Activated naive CD8-positive, alpha-beta T cell treated with anti-CD3 and anti-CD28 coated beads, Interleukin-2, amount 50 U/mL, for 16 hours (primary cell): ENCODE measurements around the gene COL16A1.

Experiments
- DNase-seq: peaks from one replicate; pipeline ENCODE4 v3.0.0-alpha.2; 2020; ENCODE audit warnings: low read depth, low spot score

Gene COL16A1

DNA sequence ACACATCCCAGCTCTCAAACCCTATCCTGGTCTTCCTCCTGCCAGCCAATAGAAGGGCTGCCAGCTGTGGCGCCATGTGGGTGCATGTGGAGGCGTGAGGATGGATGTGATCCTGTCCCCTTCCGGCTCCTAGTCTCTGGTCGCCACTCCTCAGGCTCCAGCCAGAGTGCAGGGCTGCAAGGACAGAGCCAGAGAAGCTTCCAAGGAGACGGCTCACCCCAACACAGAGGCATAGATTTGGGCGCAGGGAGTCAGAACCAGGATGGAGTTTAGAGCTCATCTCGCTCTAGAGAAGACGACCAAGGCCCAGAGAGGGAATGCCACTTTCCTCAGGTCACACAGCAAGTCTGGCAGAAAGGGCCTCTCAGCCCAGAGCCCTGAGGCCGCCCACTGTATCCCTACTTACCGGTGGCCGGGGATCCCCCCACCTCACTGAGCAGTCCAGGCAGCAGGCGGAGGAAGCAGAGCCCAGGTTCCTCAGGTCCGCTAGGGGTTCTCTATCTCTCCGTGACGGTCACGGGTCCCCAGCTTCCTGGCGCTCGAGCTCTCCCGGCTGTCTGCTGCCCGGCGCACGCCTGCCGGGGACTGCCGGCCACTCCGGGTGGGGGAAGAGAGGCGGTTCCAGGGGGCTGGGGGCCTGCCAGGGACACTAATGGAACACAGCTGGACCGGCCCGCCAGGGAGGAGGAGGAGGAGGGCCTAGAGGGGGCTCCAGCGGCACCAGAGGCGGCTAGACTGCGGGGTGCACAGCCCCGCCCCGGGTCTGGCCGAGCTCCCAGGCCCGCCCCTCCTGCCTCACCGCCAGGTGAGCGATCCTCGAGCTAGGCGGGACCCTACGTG, at the start of gene COL16A1:
COL16A1 (minus strand) TSS at position 587 of the 840 bp plus-strand sequence. CDS start 1,824 bp downstream, outside the sequence.
- no peak for DNase-seq

DNA sequence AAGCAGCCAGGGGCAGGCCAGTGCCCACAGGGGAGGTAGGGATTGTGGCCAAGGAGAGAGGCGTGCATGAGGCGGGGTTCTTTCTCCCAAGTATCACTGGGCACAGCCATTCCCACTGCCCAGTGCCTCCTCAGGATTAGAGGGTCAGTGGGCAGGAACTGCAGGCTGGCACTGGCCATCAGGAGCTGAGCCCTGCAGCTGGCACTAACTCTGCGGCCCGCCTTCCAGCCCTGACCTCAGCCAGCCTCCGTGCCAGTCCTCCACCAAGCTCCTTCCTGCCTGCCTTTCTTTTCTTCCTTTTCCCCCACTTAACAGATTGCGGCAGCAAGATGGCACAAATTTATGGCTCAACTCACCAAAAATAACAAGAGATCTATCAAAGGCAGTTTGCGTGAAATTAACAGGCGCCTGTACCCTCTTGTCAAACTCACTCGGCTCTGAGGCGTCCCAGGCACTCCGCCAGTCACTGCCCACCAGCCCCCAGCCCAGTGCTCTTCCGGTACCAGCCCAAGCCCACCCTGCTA, 49.2 kb upstream of the COL16A1 start:
- no peak for DNase-seq

DNA sequence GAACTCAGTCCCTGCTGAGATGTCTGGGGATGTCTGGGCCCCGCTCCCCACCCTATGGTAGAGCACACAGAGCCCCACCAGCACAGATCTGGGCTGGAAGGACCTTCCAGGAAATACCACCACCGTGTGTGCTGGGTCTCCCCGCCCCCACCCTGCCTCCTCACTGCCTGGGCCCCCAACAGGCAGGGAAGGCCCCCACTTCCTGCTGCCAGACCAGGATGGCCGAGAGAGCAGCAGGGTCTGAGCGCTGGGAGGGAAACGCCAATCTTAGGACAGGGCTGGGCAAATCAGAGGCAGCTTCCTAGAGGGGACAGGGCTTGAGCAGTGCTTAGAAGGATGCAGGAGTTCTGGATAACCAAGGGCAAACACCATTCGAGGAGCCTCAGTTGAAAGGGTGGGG, 48.4 kb upstream of the COL16A1 start:
- no peak for DNase-seq

DNA sequence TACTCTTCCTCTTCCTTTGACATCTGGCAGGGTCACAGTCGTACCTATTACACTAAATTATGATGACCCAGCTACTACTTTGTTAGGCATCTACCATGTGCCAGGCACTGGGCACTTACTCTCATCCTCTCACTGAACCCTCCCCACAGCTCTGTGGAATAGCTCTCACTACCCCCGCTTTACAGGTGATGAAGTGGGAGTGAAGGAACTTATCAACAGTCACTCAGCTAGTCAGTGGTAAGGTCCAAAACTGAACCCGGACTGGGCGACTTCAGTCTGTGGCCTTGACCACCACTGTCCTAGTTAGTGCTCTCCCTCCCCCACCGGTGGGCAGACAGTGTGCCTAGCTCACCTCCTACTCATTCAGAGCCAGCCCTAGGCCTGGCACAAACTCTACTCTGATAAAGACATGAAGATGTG, 48.0 kb upstream of the COL16A1 start:
- no peak for DNase-seq

DNA sequence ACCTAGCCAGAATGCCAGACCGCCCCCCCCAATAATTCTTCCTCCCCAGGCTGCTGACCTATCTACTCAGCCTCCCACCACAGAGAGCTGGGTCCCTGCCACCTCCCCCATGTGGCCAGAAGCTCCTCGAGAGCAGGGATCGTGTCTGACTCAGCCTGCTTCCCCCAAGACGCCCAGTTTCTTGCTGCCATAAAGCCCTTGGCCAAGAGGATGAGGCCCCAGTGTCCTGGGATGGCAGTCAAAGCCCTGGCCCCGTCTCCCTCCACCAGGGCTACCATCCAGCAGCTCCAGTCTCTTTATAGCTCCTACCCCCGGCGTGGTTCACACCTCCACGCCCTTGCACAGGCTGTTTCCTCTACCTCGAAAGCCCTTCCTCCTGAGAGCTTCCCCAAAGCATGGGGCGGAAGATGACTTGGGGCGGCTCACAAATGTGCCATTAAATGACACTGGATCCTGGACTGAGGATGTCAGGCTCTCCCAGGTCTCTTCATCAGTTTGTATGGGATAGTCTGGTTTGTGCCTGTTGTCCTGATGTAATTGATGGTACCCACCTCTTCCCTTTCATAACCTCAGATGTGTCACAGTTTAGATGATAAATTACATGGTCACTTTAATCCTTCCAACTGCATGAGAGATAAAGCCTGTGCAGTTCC, 47.2 kb upstream of the COL16A1 start:
- DNase-seq: no peak

GRCh38 chr1:31749785-31750735, 46.2 kb upstream of the COL16A1 start:
- no peak for DNase-seq

DNA sequence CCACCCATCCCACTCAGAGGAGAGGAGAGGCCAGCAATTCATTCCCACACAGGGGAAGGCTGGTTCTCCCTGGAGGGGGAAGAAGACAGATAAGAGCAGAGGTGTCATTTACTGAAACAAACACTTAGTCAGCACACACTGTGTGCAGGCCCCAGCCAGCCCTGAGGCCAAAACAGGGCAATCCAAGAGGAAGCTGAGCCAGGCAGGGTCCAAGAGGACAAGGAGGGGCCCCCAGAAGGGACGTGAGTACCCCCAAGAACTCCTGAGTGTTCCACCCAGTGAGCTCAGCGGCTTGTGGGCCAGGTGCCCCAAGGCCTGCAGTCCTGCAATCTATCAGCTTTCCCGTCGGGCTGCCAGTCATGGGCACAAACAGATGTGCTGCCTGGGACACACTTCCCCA, 44.5 kb upstream of the COL16A1 start:
- DNase-seq: no peak

GRCh38 chr1:31747304-31747703, 43.5 kb upstream of the COL16A1 start:
- no peak for DNase-seq

DNA sequence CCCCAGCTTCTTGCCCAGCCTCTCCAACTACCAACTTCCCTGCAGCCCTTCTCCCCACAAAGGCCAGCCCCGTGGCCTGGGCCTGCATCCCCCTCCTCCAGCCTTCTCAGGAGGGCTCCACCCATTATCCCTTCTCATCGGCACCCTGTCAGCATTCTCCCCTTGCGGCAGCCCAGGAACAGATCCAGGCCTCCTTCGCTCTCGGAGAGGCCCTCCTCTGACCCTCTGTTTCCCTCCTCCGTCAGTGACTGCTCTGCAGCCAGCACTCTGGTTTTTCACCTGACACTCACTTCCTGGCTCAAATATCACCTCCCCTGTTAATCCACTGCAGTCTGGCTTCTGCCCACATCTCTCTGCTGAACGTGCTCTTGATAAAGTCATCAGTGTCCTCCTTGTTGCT, 42.9 kb upstream of the COL16A1 start:
- DNase-seq: no peak

DNA sequence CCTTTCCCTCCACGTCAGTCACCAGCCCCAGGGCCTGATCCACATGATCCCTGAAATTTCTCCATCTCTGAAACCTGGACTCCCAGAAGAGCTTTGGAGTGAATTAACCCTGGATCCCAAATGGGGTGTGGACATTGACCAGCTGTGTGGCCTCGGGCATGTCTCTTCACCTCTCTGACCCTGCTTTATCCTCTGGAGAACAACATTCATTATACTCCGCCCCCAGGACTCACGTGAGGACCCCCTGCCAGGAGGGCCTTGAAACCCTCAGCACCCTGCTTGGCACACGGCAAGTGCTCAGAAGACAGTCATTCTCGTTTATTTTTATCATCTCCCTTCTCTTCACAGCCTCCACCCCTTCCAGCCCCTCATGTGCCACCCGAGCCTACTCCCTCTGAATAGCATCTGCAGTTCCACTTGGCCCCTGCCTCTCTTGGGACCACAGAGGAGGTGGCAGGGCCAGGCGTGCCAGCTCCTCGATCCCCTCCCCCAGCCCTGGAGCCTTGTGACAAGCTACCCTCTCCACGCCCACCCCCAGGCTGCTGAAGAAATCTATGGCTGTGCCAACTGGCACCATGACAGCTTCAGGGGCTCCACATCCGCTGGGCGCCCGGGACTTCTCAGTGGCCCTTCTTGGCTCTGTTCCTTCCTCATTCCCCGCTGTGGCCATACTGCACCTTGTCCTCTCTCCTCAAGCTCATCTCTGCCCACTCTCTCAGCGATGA, 42.3 kb upstream of the COL16A1 start:
- no peak for DNase-seq

GRCh38 chr1:31745096-31745945, 41.5 kb upstream of the COL16A1 start:
- DNase-seq: no peak

DNA sequence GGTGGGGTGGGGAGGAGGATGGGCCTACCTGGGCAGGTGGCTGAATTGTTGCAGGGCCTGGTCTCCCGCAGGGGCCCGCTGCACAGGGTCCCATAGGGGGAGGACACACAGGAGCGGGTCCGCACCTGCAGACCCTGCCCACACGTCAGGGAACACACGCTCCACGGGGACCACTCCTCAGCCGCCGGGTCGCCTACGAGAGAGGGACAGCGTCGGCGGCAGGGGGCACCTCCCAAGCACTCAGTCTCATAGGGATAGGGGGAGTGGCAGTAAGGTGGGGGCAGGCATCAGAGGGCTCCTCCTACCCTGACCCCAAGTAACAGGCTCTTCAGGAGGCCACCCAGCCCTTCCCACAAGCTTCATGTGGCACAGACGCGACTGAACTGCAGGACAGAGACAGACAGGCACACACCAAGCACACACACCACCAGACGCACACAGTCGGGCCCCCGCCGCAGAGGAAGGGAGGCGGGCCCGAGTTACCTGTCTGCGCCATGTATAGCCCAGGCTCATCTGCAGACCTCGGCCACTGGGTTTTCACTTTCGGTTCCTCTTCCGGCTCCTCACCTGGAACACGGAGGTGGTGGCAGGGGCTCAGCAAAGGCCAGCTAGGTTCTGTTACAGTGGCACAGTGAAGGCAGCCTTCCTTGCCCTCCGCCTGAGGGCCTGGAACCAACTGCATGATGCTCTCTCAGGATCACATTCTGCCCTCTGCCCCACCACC, 40.5 kb upstream of the COL16A1 start:
- no peak for DNase-seq

GRCh38 chr1:31742462-31743212, 38.8 kb upstream of the COL16A1 start:
- DNase-seq: no peak

DNA sequence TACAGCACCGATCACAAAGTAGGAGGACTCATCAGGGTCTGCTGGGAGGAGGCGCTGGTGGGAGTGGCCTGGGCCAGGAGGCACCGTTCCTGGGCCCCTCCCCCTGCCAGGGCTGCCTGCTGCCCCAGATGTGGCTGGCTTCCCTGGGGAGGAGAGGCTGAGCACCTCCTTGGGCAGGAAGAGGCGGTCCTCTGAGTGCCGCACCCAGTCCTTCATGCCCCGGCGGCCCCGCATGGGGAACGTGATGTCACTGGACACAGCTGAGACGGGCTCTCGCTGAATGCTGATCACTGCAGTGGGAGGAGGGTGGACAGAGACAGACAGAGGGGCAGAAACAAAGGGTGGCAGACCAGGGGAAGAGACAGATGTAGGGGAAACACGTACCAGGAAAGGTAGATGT, 35.5 kb upstream of the COL16A1 start:
- DNase-seq: no peak

DNA sequence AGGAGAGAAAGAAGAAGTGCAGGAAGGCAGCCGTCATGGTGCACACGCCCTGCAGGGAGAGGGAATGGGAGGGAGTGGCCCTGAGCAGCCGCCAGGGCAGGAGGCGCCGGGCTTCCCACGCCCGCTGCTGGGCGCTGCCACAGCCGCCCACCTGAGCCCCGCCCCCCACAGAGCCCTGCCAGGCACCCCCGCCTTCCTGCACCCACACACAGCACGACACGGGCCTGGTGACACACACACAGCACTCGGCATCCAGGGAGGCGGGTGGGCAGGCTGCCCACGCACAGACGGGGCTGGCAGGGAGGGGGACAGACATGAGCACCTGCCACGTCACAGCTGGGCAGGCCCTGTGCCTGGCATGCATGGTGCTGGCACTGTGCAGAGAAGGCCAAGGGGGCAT, 32.9 kb upstream of the COL16A1 start:
- no peak for DNase-seq

DNA sequence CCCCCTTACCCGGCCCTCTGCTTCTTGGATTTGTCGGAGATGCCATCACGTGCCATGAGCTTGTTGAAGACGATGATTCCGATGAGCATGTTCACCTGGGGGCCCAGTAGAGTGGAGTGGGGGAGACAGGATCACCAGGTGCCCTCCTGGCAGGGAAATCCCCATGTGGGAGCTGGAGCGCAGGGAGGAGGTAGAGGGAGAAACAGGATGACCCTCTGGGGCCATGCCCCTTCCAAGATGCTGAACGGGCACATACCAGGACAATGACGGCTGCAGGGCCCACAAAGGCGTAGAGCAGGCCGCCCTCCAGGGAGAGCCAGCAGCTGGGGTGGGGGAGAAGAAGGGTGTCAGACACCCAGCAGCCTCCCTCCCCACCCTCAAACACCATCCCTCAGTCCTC, 31.8 kb upstream of the COL16A1 start:
- DNase-seq: no peak

- DNase-seq: no peak
Measured at GRCh38 chr1:31734582-31735107, 30.8 kb upstream of the COL16A1 start.

- no peak for DNase-seq
Measured at GRCh38 chr1:31733389-31734219, 29.8 kb upstream of the COL16A1 start.
